GM19463 (cell line): ENCODE measurements around the gene EID3.

ENCODE experiments used
- ATAC-seq: cut with Tn5 transposase; IDR thresholded peaks from one replicate; pipeline ENCODE4 v1.9.1; 2021; ENCODE audit warnings: mild to moderate bottlenecking, moderate library complexity; ENCODE audit not compliant: unreplicated experiment

EID3 gene

GRCh38 chr12:104353012-104353981 lies 49.8 kb downstream of the EID3 start:
- no peak for ATAC-seq

DNA sequence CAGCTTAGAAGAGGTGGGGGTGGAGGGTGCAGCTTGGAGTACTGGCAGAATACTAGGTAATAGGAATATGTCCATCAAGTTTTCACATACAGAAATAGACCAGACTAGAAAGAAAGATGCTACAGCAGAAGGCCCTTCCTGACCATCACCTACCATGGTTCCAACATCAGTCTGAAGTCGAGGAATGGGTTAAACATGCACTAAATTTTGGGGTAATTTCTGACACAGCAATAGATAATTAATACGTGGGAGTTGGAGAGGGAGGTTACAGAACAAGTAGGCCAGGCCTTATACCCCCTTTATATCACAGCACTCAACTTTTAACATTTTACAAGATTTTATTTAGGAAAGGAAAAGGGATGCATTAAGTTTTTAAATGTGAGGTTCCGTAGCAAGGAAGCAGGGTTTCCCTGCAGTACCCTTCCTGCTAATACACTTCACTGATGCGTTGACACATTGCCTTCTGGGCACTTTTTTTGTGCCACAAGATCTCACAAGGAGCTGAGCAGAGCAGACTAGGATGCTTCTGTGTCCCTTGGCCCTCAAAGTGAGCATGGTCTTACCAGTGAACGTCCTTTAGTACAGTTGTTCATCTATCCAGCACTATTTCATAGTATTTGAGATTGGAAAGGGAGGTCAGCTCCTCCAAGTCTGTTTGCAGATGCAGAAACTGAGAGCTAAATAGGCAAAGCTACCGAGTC lies 50.8 kb downstream of the EID3 start:
- no peak for ATAC-seq
